IMR-90 (cell line): ENCODE measurements around the gene FER.

Source experiments
- BHLHE40 ChIP-seq: fragments of 150-350 bp; IDR thresholded peaks from 2 replicates; pipeline ENCODE4 v1.6.1; 2016; ENCODE audit warnings: mild to moderate bottlenecking, low read depth, low read length
- CTCF ChIP-seq: conservative IDR thresholded peaks from 2 replicates; pipeline ENCODE4 v1.5.1; 2012; ENCODE audit warnings: mild to moderate bottlenecking, low read depth, low read length, improper control_type of control experiment
- ELK1 ChIP-seq: fragments of 150-350 bp; IDR thresholded peaks from 2 replicates; pipeline ENCODE4 v1.6.1; 2016; ENCODE audit warnings: low read depth, mild to moderate bottlenecking, low read length, moderate library complexity, borderline replicate concordance
- MAFK ChIP-seq: IDR thresholded peaks from 2 replicates; pipeline ENCODE4 v1.6.1; 2012; ENCODE audit warnings: low read depth, low read length, improper control_type of control experiment
- POLR2A ChIP-seq: IDR thresholded peaks from 2 replicates; pipeline ENCODE4 v1.6.1; 2012; ENCODE audit warnings: mild to moderate bottlenecking, low read depth, low read length
- RAD21 ChIP-seq: IDR thresholded peaks from 2 replicates; pipeline ENCODE4 v1.6.1; 2012; ENCODE audit warnings: low read length, improper control_type of control experiment
- RFX5 ChIP-seq: IDR thresholded peaks from 2 replicates; pipeline ENCODE4 v1.8.0; 2012; ENCODE audit warnings: low read depth, mild to moderate bottlenecking, low read length, moderate library complexity
- SMC3 ChIP-seq: fragments of 150-350 bp; IDR thresholded peaks from 2 replicates; pipeline ENCODE4 v1.6.1; 2016; ENCODE audit warnings: low read depth, mild to moderate bottlenecking, antibody characterized with exemption, low read length, moderate library complexity
- USF2 ChIP-seq: fragments of 150-350 bp; IDR thresholded peaks from 2 replicates; pipeline ENCODE4 v1.6.1; 2017; ENCODE audit warnings: mild to moderate bottlenecking, antibody characterized with exemption, low read length, low read depth

- no peak for TF ChIP-seq CTCF
- no peak for TF ChIP-seq POLR2A
- TF ChIP-seq USF2, result no peak
- no peak for TF ChIP-seq SMC3
- TF ChIP-seq RAD21, result no peak
- no peak for TF ChIP-seq BHLHE40
- TF ChIP-seq RFX5, result no peak
- TF ChIP-seq MAFK, result no peak
- TF ChIP-seq ELK1, result no peak
Observed at GRCh38 chr5:108726446-108727235, 21.1 kb upstream of the FER start.
